ENCODE data around the gene KIF3B.
"Not testable (repeated sequence)": the region's sequence is repeated elsewhere in the genome, so short reads cannot be mapped to it uniquely, and the experiment has no call there.

Gene KIF3B

DNA sequence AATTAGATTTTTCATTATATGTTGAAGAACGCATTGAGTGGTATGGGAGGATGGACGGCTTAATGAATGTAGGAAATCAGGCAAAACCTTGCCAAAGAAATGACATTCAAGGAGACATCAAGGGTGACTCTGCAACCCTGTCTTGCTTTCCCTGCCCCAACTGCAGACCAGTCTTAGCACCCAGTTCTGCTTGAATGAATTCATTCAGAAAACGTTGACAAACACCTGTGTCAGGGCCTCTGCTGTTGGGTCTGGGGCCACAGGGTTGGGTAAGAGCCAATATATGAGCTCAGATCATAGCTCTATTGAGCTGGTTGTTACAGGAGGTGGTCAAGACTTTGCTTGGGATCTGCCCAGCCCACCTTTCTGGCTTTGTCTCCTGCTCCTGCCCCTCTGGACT lies 73.0 kb downstream of the KIF3B start:
- TF ChIP-seq, protein P1, sequence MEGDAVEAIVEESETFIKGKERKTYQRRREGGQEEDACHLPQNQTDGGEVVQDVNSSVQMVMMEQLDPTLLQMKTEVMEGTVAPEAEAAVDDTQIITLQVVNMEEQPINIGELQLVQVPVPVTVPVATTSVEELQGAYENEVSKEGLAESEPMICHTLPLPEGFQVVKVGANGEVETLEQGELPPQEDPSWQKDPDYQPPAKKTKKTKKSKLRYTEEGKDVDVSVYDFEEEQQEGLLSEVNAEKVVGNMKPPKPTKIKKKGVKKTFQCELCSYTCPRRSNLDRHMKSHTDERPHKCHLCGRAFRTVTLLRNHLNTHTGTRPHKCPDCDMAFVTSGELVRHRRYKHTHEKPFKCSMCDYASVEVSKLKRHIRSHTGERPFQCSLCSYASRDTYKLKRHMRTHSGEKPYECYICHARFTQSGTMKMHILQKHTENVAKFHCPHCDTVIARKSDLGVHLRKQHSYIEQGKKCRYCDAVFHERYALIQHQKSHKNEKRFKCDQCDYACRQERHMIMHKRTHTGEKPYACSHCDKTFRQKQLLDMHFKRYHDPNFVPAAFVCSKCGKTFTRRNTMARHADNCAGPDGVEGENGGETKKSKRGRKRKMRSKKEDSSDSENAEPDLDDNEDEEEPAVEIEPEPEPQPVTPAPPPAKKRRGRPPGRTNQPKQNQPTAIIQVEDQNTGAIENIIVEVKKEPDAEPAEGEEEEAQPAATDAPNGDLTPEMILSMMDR (IDR thresholded peaks at IDR 0.05; ENCODE audit: control insufficient read depth, extremely low read depth, insufficient read depth) = no peak
- no peak overlapping the region for H3K4me3 ChIP-seq (ENCODE audit: low read depth, low read length)
- DNase-seq (ENCODE audit: low read depth) = no peak

DNA sequence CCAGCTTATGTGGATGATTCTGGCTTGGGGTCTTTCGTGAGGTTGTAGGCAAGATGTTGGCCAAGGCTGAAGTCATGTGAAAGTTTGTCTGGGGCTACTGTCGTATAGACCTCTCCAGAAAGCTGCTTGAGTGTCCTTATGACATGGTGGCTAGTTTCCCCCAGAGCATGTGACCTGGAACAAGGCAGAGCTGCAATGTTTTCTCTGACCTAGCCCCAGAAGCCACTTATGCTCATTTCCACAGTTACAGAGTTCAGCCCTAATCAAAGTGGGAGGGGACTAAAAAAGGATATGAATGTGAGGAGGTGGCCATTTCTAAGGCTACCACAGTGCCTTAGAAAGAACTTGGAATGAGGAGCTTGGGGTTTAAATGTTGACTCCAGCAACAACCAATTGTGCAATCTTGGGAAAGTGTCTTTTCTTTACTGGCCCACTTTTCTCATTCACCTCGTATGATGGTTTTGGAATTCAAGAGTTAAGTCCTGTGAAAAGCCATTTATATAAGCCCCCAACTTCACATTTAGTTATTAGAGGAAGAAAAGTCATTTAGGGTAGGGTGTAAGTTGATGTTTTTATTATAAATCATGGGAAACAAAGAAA lies 74.8 kb downstream of the KIF3B start:
- TF ChIP-seq, protein P1 (IDR thresholded peaks at IDR 0.05; ENCODE audit: control insufficient read depth, extremely low read depth, insufficient read depth) = no peak
- no peak overlapping the region for H3K4me3 ChIP-seq (ENCODE audit: low read depth, low read length)
- DNase-seq (ENCODE audit: low read depth) = no peak

DNA sequence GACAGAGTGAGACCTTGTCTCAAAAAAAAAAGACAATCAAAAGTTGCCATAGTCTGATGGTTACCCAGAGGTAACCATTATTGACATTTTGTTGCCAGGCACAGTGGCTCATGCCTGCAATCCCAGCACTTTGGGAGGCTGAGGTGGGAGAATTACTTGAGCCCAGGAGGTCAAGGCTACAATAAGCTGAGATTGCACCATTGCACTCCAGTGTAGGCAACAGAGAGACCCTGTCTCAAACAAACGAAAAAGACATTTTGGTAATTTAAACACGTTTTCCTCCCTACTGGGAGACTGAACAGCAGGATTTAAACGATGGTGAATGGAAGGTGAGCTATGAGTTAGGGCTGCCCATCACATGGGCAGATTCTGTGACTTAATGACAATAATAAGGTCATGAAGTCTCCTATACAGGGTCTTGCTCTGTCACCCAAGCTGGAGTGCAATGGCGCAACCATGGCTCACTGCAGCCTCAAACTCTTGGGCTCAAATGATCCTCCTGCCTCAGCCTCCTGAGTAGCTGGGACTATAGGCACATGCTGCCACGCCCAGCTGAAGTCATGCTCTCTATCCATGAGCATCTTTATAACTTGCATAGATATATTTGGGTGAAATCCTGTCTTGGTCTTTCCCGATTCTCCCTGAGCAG lies 76.5 kb downstream of the KIF3B start:
- H3K4me3 ChIP-seq (ENCODE audit: low read depth, low read length) = no peak overlapping the region
- TF ChIP-seq, protein P1 (IDR thresholded peaks at IDR 0.05; ENCODE audit: control insufficient read depth, extremely low read depth, insufficient read depth) = no peak

DNA sequence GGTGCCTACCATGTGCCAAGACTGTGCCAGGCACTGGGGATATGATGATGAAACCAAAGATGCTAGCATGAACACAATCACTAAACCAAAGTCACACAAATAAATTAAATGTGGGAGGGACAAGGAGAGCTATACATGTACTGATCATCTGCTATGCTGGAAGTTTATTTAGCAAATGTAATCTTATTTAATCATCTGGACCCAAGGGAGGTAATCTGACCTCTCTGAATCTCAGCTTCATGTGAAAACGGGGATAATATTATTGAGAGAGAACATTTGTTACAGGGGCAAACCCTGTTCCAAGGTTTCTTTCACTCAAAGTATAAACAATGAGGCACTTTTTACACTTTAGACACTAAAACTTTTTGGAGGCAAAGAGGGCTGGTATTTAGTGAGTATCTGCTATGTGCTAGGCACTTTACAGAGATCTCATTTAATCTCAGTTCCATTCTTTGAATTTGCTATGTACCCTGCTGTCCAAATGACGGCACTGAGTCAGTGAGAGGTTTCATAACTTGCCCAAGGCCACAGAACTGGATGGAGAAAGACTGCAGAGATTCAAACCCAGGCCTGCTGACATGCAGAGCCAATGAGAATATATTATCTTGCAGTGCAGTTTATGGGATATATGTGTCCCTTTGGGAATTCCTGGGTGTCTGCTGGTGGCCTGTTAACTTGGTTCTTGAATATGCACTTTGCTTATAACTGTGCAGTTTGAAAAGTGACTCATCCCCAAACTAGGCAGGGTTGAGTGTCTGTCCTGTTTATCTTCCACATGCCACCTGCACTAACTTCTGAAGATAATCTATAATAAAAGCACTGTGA lies 77.4 kb downstream of the KIF3B start:
- H3K4me3 ChIP-seq (ENCODE audit: low read depth, low read length) = no peak overlapping the region
- TF ChIP-seq, protein P1 (IDR thresholded peaks at IDR 0.05; ENCODE audit: control insufficient read depth, extremely low read depth, insufficient read depth) = no peak
- DNase-seq (ENCODE audit: low read depth) = no peak

More for the DNA sequence above, 76.5 kb downstream of the KIF3B start:
- no peak for DNase-seq (ENCODE audit: low read depth)

DNA sequence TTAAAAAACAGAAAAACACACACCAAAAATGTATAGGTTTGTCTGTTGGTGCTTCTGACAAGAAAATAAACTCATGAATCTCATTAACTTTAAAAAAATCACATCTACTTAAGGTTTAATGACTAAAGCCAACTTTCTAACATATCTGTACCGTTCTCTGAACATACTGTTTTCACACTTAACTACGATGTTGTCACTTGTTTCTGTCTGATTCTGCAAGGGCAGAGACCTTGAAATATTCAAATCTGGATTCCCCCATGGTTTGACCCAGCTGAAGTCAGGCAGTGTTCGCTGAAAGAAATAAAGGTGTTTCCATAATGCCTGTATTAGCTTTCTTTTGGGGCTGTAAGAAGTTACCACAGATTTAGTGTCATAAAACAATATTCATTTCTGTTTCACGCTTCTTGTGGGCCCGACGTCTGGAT lies 78.0 kb downstream of the KIF3B start:
- DNase-seq (ENCODE audit: low read depth) = no peak
- H3K4me3 ChIP-seq (ENCODE audit: low read depth, low read length) = no peak overlapping the region

DNA sequence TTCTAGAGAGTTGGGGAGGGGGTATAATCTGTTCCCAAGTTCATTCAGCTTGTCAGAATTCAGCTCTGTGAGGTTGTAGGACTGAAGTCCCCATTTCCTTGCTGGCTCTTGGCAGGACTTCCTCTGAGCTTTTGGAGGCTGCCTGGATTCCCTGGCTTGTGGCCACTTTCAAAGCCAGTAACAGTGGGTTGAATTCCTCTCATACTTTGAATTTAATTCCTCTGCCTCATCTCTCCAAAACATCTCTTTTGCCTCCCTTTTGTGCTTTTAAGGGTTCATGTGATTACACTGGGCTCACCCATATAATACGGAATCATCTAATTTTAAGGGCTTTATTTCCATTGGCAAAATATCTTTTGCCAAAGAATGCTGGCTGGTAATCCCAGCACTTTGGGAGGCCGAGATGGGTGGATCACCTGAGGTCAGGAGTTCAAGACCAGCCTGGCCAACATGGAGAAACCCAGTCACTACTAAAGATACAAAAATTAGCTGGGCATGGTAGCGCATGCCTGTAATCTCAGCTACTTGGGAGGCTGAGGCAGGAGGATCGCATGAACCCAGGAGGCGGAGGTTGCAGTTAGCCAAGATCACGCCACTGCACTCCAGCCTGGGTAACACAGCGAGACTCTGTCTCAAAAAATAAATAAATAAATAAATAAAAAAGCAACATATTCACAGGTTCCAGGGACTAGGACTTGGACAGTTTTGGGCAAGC lies 78.6 kb downstream of the KIF3B start:
- not testable (repeated sequence) for DNase-seq (ENCODE audit: low read depth)

More for the DNA sequence above, 78.0 kb downstream of the KIF3B start:
- TF ChIP-seq, protein P1 (IDR thresholded peaks at IDR 0.05; ENCODE audit: control insufficient read depth, extremely low read depth, insufficient read depth) = no peak

More for the DNA sequence above, 78.6 kb downstream of the KIF3B start:
- not testable (repeated sequence) for H3K4me3 ChIP-seq (ENCODE audit: low read depth, low read length)
